Loucy (cell line): ENCODE measurements around the gene EIF4G3.

ENCODE experiments used
- CTCF ChIP-seq: fragments of 200-600 bp; sonication (generic); conservative IDR thresholded peaks from 2 replicates; pipeline ENCODE4 v1.5.1; 2014; ENCODE audit warnings: mild to moderate bottlenecking, antibody characterized with exemption, low read length
- EZH2phosphoT487 ChIP-seq: fragments of 200-600 bp; IDR thresholded peaks from 2 replicates; pipeline ENCODE4 v1.6.1; 2018; ENCODE audit warnings: antibody characterized with exemption, mild to moderate bottlenecking, moderate library complexity, borderline replicate concordance

- no peak for TF ChIP-seq CTCF
- no peak for TF ChIP-seq EZH2phosphoT487
These were observed 188.6 kb downstream of the EIF4G3 start for GRCh38 chr1:20987831-20988825.
